22Rv1 (cell line): ENCODE measurements around the gene PHLDA2.

Experiments
- H3K27ac ChIP-seq: fragments of 450-650 bp; 2 replicates; pipeline ENCODE4 v1.5.1; 2017
- ZFX ChIP-seq: fragments of 450-650 bp; IDR thresholded peaks from 2 replicates; pipeline ENCODE4 v1.6.1; 2017; ENCODE audit warnings: antibody characterized with exemption, borderline replicate concordance
- TF ChIP-seq, protein P1 (sequence below): fragments of 450-650 bp; IDR thresholded peaks from 2 replicates; pipeline ENCODE4 v1.5.1; 2017; ENCODE audit warnings: mild to moderate bottlenecking

PHLDA2 gene

DNA sequence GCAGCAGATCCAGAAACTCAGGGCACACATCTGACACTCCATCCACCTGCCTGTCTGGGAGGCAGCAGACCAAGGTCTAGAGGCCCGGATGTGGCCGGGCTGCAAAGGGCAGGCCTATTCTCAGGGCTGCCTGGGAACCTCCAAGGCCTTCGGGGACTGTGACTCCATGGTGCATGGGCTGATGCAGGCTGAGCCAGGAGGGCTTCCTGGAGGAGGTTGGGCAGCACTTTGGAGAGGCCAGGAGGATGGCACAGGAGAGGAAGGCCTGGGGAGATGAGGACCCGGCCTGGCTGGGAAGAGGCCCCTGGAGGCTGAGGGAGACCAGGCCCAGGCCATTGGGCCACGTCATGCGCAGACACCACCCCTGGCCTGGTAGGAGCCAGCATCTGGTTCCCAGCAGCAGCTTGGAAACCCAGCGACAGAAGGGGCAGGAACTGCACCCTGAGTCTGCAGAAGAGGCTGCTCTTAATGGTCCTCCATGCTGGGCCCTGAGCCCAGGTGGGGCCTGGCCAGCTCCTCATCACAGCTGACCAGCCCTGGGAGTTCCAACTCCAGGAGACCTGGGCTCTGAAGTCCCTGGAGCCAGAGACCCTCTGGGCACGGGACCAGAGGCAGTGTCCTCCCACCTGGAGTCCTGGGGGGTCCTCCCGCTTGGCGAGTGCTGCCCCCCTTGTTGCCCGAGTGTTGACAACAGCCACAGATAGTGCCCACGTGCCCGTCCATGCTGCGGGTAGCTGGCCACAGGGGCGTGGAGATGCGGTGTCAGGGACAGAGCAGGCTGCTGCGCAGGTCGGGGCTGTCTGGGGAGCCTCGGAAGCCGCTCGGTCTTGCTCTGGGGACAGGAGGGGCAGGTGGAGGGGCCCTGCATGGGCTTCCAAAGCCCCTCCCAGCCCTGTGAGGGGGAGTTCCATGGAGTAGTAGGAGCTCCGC, 5.5 kb downstream of the PHLDA2 start:
- no peak for TF ChIP-seq ZFX
- TF ChIP-seq, protein P1, sequence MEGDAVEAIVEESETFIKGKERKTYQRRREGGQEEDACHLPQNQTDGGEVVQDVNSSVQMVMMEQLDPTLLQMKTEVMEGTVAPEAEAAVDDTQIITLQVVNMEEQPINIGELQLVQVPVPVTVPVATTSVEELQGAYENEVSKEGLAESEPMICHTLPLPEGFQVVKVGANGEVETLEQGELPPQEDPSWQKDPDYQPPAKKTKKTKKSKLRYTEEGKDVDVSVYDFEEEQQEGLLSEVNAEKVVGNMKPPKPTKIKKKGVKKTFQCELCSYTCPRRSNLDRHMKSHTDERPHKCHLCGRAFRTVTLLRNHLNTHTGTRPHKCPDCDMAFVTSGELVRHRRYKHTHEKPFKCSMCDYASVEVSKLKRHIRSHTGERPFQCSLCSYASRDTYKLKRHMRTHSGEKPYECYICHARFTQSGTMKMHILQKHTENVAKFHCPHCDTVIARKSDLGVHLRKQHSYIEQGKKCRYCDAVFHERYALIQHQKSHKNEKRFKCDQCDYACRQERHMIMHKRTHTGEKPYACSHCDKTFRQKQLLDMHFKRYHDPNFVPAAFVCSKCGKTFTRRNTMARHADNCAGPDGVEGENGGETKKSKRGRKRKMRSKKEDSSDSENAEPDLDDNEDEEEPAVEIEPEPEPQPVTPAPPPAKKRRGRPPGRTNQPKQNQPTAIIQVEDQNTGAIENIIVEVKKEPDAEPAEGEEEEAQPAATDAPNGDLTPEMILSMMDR: no peak
- peak overlapping the region; percentile 53 for H3K27ac ChIP-seq

DNA sequence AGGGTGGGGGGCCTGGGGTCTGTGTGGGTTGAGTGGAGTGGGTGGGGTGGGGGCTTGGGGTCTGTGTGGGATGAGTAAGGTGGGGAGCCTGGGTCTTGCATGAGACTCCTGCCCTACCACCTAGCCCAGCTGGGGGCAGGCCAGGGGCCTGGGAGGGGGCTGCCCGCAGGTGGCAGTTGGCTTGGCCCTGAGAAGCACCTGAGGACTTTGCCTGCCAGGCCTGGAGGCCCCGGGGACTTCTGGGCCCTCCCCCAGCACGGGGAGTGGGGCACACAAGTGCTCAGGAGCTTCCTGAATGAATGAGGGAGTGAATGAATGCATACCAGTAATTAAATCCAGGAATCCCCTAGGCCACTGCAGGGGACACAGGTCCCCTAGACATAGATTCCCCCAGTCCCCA, 6.6 kb downstream of the PHLDA2 start:
- TF ChIP-seq ZFX: no peak
- TF ChIP-seq, protein P1: no peak
- H3K27ac ChIP-seq: no peak overlapping the region

DNA sequence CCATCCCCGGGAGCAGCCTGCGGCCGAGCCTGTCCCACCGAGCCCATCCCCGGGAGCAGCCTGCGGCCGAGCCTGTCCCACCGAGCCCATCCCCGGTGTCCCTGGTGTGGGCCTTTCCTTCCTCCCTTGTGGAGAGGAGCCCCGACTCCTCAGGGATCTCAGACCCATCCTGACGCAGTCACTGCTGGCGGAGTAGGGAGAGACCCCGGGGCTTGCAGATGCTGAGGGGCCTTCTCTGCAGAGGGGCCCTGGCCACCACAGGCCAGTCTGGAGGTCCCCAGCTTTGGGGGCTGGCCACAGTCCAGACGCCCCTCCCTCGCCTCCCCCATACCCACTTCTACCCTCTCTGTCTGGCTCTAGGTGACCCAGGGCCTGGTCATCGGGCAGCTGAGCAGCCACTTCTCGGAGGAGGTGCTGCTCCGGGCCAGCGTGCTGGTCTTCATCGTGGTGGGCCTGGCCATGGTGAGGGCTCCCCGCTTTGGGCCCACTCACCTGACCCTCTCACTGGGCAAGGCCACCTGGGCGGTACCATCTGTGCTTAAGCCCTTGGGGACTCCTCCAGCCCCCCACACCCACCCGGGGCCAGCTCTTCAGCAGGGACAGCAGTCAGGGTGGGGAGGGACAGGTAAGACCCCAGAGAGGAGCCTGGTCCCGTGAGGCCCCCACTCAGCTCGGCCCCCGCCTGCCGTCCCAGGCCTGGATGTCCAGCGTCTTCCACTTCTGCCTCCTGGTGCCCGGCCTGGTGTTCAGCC, 7.3 kb downstream of the PHLDA2 start:
- no peak overlapping the region for H3K27ac ChIP-seq
- no peak for TF ChIP-seq ZFX

GRCh38 chr11:2921261-2921660, 8.0 kb downstream of the PHLDA2 start:
- TF ChIP-seq, protein P1: no peak
- TF ChIP-seq ZFX: no peak
- H3K27ac ChIP-seq: no peak overlapping the region

GRCh38 chr11:2920343-2920742, 8.9 kb downstream of the PHLDA2 start:
- no peak overlapping the region for H3K27ac ChIP-seq
- TF ChIP-seq ZFX: no peak

GRCh38 chr11:2919837-2920236, 9.4 kb downstream of the PHLDA2 start:
- no peak overlapping the region for H3K27ac ChIP-seq
- TF ChIP-seq ZFX: no peak
- TF ChIP-seq, protein P1: no peak

GRCh38 chr11:2919188-2919587, 10.0 kb downstream of the PHLDA2 start:
- no peak overlapping the region for H3K27ac ChIP-seq
- TF ChIP-seq, protein P1: no peak
- no peak for TF ChIP-seq ZFX

DNA sequence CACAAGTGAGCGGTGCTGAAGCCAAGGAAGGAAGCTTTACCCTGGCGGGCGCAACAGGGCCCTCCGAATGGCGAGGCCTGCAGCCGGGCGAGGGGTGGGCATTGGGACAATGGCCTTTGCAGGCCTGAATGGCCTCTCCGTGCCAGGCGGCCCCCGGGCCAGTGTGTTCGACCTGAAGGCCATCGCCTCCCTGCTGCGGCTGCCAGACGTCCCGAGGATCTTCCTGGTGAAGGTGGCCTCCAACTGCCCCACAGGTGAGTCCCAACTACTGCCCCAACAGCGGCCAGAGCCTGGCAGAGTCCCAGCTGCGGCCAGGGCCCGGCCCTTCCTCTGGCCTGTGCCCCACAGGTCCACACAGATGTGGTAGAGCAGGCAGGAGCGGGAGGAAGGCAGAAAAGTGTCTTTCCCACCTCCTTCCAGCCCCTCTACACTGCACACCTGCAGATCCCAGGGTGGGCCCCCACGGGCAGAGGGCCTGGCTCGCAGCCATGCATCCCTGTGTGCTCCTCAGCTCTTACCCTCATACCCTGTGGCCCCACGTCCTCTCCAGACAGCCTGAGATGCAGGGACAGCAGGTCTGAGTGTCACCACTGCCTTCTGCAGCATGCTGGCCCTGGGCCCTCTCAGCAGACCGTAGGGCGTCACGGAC, 11.3 kb downstream of the PHLDA2 start:
- TF ChIP-seq, protein P1: no peak
- no peak for TF ChIP-seq ZFX
- H3K27ac ChIP-seq: no peak overlapping the region
